ENCODE results near the gene RXFP2.

RXFP2 gene

GRCh38 chr13:31739226-31739625, at the start of gene RXFP2:
TSS of gene RXFP2 (plus strand) at chr13:31739526. CDS start at chr13:31739613, 87 bp downstream.
- DNase-seq (ENCODE audit: low read depth, low spot score) = no peak

GRCh38 chr13:31697290-31697689, 42.0 kb upstream of the RXFP2 start:
- DNase-seq (ENCODE audit: low read depth, low spot score) = no peak

GRCh38 chr13:31699650-31700049, 39.7 kb upstream of the RXFP2 start:
- peak; percentile 9 for DNase-seq (ENCODE audit: low read depth, low spot score)

- DNase-seq (ENCODE audit: low read depth, low spot score) = no peak
Measured at GRCh38 chr13:31703780-31704179, 35.5 kb upstream of the RXFP2 start.

GRCh38 chr13:31706105-31706504, 33.2 kb upstream of the RXFP2 start:
- no peak for DNase-seq (ENCODE audit: low read depth, low spot score)

GRCh38 chr13:31717583-31717982, 21.7 kb upstream of the RXFP2 start:
- DNase-seq (ENCODE audit: low read depth, low spot score) = no peak

GRCh38 chr13:31719214-31719613, 20.1 kb upstream of the RXFP2 start:
- no peak for DNase-seq (ENCODE audit: low read depth, low spot score)

GRCh38 chr13:31722673-31723072, 16.7 kb upstream of the RXFP2 start:
- DNase-seq (ENCODE audit: low read depth, low spot score) = no peak

GRCh38 chr13:31725841-31726240, 13.5 kb upstream of the RXFP2 start:
- no peak for DNase-seq (ENCODE audit: low read depth, low spot score)

GRCh38 chr13:31731921-31732320, 7.4 kb upstream of the RXFP2 start:
- no peak for DNase-seq (ENCODE audit: low read depth, low spot score)

GRCh38 chr13:31733066-31733465, 6.3 kb upstream of the RXFP2 start:
- DNase-seq (ENCODE audit: low read depth, low spot score) = no peak

GRCh38 chr13:31733647-31734046, 5.7 kb upstream of the RXFP2 start:
- no peak for DNase-seq (ENCODE audit: low read depth, low spot score)

- DNase-seq (ENCODE audit: low read depth, low spot score) = peak; percentile 71
Measured at GRCh38 chr13:31742097-31742734, 2.9 kb downstream of the RXFP2 start.

GRCh38 chr13:31747291-31747690, 8.0 kb downstream of the RXFP2 start:
- no peak for DNase-seq (ENCODE audit: low read depth, low spot score)

GRCh38 chr13:31747966-31748365, 8.6 kb downstream of the RXFP2 start:
- no peak for DNase-seq (ENCODE audit: low read depth, low spot score)

- DNase-seq (ENCODE audit: low read depth, low spot score) = no peak
Measured at GRCh38 chr13:31749929-31750328, 10.6 kb downstream of the RXFP2 start.

- DNase-seq (ENCODE audit: low read depth, low spot score) = no peak
Measured at GRCh38 chr13:31755211-31755610, 15.9 kb downstream of the RXFP2 start.

GRCh38 chr13:31755803-31756212, 16.5 kb downstream of the RXFP2 start:
- DNase-seq (ENCODE audit: low read depth, low spot score) = no peak

GRCh38 chr13:31756346-31756745, 17.0 kb downstream of the RXFP2 start:
- DNase-seq (ENCODE audit: low read depth, low spot score) = no peak

GRCh38 chr13:31761951-31762350, 22.6 kb downstream of the RXFP2 start:
- no peak for DNase-seq (ENCODE audit: low read depth, low spot score)

- DNase-seq (ENCODE audit: low read depth, low spot score) = no peak
Measured at GRCh38 chr13:31764556-31764955, 25.2 kb downstream of the RXFP2 start.

GRCh38 chr13:31765138-31765785, 25.9 kb downstream of the RXFP2 start:
- DNase-seq (ENCODE audit: low read depth, low spot score) = no peak

- no peak for DNase-seq (ENCODE audit: low read depth, low spot score)
Measured at GRCh38 chr13:31767175-31767900, 28.0 kb downstream of the RXFP2 start.
